HCT116 (cell line): ENCODE data around the gene FRRS1L.

Experiments
- EZH2 ChIP-seq: fragments of 200-600 bp; sonication (generic); IDR thresholded peaks from 2 replicates; pipeline ENCODE4 v1.6.1; 2017; ENCODE audit warnings: antibody characterized with exemption, mixed run types
- POLR2AphosphoS5 ChIP-seq: IDR thresholded peaks from 2 replicates; pipeline ENCODE4 v1.6.1; 2011; ENCODE audit warnings: mild to moderate bottlenecking, low read depth, low read length, moderate library complexity
- ZNF274 ChIP-seq: fragments of 200-500 bp; sonication (Bioruptor generic); IDR thresholded peaks from 2 replicates; pipeline ENCODE4 v1.6.1; 2014; ENCODE audit warnings: mild to moderate bottlenecking, low read depth, low read length, inconsistent platforms
- TF ChIP-seq, protein P1 (sequence below), 3 experiments: fragments of 200-600 bp in 1 of 3; sonication (generic) in 1 of 3; IDR thresholded peaks in 2 of 3; conservative IDR thresholded peaks in 1 of 3; 2 replicates each; pipeline ENCODE4 v1.5.1; 2012 to 2017; ENCODE audit warnings: low read depth in 2 of 3, low read length in 2 of 3, antibody characterized with exemption in 1 of 3, borderline replicate concordance in 1 of 3, control low read depth in 1 of 3, mild to moderate bottlenecking in 1 of 3, mixed read lengths in 1 of 3, mixed run types in 1 of 3, moderate library complexity in 1 of 3; ENCODE audit not compliant: insufficient read depth in 1 of 3

DNA sequence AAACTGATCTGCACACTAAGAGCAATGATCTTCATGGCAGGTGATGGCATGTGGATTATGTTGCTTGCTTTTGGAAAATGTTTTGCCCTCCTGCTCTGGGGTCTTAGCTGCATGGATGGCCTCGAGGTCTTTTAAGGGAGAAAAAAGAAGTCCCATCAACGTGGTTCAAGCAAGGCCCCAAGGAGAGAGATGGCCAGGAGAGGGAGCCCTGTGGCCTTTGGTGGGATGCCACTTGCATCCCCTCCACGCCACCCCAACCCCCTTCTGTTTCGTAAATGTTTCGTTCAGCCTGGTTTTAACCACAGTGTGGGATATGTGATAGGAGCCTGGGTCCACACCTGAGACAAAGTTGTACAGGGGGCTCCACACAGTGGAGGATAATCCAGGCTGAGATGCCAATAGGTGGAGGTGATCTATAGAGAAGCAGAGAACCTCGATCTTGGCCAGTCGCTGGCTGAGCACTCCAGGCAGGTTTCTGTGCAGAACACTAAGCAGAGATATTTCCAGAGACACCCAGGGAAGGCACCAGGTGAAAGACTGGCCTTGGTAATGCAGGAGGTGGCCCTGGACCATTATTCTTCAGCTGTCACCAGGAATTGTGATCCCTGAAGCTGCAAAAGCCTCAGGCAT is 25.8 kb upstream of the FRRS1L start:
- TF ChIP-seq EZH2 (no peak), ZNF274 (no peak), POLR2AphosphoS5 (no peak)
- TF ChIP-seq, protein P1, sequence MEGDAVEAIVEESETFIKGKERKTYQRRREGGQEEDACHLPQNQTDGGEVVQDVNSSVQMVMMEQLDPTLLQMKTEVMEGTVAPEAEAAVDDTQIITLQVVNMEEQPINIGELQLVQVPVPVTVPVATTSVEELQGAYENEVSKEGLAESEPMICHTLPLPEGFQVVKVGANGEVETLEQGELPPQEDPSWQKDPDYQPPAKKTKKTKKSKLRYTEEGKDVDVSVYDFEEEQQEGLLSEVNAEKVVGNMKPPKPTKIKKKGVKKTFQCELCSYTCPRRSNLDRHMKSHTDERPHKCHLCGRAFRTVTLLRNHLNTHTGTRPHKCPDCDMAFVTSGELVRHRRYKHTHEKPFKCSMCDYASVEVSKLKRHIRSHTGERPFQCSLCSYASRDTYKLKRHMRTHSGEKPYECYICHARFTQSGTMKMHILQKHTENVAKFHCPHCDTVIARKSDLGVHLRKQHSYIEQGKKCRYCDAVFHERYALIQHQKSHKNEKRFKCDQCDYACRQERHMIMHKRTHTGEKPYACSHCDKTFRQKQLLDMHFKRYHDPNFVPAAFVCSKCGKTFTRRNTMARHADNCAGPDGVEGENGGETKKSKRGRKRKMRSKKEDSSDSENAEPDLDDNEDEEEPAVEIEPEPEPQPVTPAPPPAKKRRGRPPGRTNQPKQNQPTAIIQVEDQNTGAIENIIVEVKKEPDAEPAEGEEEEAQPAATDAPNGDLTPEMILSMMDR (IDR thresholded peaks at IDR 0.05 in 2 of 3, conservative IDR thresholded peaks at IDR 0.05 in 1 of 3; ENCODE audit: borderline replicate concordance in 1 of 3, insufficient read depth in 1 of 3, low read depth in 2 of 3, low read length in 2 of 3): peak; percentile 61 to 69 (median 61); a peak in 5 of 6 replicates
